NCI-H2029 (cell line): Measurements from ENCODE around the gene C4BPA.

Source experiments
- DNase-seq: peaks from one replicate; lab custom pipeline; 2025; lab: John Stamatoyannopoulos, UW

C4BPA gene

DNA sequence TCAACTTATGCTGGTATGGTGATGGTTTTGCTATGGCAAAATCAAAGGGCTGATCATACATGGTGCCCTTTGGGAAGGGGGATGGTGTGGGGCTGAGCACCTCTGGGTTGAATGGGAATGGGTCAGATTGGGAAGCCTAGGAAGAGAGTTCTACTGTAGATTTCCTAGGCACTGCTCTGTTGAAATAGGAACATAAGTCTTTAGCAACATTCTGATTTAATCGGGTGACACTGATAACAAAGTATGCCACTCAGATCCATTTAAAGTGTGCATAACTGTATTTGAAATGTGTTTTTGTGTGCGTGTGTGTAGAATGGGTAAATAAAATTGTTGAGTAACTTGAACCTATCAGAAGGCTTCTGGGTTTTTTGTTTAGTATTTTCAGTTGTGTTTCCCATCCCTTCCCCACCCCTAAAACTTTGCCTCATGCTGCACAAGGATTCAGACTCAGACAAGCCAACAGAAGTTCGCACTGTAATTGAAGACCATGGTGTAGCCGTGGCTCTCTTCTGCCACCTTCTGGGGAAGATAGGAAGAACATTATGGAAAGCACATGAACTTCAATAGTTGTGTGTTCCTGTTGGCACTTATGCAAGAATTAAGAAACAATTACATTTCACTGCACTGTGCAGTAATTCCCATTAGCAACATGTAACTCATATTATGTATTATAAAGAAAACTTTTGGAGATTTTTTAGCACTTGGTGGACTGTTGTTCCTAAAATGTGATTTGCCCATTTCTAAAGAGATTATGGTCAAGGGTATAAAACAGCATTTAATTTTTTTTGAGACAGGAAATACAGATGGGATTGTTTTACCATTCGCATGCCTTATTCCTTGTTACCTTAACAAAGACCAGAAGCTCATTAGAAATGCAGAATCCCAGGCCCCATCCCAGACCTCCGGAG lies 26.3 kb upstream of the C4BPA start:
- peak; percentile 39 for DNase-seq

DNA sequence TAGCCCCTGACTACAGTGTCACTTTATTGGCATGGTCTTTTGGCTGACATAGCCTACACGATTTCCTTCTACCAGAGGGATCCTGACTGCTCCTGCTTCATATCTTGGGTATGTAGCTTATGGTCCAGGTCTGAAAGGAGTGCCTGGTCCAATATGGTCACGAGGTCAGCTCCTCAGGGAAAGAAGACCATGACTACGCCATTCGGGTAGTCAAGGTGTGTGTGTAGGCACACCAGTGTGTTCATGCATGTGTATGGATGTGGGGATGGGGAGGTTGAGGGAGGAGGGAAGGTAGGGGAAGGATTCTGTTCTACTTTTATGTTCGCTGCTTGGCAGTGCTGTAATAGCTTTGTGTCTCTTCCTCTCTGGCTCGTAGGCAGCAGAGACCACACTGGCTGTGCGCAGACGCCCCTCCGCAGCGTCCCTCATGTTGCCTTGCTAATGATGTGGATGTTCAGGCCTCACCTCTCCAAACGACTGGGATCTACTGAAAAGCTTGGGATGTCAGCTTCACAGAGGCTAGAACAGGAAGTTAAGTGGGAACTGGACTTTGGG lies 25.4 kb upstream of the C4BPA start:
- no peak for DNase-seq

DNA sequence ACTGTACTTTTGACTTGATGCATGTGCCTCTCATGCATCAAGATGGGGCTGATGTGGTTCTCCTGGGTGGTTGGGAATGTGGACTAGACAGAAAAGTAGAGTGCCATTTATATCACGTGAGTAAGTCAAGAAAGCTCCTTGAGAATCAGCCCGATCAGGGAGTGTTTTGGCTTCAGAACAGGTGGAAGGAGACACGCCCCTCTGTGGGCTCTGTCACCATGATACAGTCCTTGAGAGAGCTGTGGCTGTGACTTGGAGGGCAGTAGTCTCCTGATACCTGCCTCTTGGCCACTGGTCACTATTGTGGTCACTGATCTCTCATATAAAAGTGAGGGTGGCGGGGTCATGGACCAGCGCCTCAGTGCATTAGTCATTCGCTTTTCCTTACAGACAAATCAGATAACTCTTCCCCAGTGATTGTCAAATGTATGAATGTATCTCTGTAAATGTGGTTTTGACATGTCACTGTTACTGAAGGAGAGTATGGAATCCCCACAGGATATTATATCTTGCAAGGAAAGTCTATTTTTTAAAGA lies 24.3 kb upstream of the C4BPA start:
- DNase-seq: no peak

DNA sequence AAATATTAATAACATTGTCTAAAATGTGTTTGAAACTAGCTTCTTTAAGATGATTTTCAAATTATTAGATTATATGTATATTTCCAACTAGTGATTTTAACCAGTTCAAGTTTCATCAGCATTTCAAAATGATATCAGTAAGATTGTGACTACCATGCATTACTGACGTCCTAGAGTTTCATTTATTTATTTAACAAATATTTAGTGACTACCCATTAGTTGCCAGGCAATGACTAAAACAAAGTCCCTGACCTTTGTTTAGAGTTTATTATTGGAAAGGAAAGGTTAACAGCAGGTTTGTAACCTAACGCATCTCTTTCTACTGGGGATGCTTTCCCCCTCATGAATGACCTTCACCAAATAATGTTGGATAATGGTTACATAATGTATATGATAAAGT lies 22.9 kb upstream of the C4BPA start:
- DNase-seq: no peak

DNA sequence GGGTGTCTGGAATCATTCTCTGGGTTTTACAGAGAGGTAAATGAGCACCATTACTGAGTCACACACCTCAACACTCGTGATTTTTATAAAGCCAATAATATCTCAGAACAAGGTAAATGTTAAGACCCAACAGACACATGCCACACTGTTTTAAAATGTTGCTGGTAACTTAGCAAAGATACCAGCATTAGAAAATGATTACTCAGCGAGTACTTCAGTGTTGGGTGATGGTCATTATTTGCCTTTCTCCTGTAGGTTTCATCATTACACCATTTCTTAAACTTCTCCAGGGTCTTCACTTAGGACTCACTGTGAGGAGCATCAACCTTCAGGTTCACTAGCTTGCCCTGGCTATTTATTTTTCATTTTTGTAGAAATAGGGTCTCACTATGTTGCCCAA lies 22.2 kb upstream of the C4BPA start:
- DNase-seq: no peak

DNA sequence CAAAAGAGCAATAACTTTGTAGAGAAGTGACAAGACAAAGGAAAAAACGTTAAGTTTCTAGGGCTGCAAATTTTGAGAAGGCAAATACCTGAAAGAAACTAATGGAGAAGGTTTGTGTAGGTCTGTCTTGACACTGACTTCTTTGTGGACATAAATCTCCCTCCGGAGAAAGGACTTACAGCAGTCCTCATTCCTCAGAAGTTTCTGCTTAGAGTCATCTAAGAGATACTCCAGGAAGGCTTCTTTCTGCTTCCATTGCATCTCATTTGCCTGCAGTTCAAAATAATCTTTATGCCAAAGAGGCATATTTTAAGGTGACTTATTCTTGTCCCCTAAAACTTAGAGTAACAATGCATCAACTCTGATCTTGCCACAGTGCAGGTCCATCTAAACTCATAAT lies 19.8 kb upstream of the C4BPA start:
- DNase-seq: no peak

DNA sequence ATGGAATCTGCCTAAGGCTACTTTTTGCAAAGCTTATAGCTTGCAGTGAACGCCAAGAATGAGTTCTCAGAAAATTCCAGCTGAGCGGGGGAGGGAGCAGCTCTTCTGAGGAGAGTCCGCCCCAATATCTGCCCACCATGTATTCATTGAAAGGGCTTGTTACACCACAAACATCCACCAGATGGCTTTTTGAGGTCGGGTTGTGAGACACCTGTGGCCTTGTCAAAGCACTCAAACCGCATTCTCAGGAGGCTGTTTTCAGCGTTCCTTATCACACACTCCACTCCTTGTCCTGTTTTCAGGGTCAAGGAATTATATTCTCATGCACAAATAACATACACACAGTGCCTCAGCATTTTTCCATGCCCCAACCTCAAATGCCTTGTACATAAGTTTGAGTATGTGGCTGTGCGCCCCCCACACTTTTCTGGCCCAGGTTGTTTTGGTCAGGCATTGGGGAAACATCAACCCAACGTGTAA lies 19.3 kb upstream of the C4BPA start:
- peak; percentile 31 for DNase-seq

DNA sequence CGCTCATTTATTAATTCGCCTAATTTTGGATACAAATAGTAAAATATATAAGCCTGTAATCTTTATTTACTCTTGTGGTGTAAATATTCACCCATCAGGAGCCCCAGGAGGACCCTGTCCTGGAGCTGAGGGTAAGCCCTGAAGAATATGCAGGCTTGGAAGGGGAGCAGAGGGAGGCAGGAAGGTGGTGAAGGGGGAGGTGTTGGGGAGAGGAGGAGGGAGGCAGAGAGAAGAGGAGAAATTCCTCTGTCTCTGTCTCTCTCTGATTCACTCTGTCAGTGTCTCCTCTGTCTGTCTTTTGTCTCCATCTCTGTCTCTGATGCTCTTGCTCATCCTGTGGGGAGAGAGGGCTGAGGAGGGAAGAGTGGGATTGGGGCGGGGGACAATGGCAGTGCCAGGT lies 18.1 kb upstream of the C4BPA start:
- DNase-seq: no peak

DNA sequence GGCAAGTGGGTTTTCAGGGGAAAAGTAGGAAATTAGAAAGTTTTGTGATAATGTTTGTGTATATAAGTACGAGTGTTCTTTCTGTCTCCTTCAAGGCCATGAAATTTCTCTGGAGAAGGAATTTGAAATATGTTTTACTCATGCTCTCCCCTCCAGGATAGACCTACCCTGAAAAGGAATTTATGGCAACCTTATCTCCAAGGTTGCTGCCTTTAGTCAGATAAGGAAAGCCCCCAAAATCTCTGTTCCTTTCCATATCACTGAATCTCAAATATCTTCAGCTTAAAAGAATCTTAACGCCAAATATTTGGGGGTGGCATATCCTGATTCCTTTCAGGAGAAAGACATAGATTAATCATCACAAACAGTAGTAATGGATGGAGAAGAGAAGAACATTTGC lies 15.9 kb upstream of the C4BPA start:
- no peak for DNase-seq

DNA sequence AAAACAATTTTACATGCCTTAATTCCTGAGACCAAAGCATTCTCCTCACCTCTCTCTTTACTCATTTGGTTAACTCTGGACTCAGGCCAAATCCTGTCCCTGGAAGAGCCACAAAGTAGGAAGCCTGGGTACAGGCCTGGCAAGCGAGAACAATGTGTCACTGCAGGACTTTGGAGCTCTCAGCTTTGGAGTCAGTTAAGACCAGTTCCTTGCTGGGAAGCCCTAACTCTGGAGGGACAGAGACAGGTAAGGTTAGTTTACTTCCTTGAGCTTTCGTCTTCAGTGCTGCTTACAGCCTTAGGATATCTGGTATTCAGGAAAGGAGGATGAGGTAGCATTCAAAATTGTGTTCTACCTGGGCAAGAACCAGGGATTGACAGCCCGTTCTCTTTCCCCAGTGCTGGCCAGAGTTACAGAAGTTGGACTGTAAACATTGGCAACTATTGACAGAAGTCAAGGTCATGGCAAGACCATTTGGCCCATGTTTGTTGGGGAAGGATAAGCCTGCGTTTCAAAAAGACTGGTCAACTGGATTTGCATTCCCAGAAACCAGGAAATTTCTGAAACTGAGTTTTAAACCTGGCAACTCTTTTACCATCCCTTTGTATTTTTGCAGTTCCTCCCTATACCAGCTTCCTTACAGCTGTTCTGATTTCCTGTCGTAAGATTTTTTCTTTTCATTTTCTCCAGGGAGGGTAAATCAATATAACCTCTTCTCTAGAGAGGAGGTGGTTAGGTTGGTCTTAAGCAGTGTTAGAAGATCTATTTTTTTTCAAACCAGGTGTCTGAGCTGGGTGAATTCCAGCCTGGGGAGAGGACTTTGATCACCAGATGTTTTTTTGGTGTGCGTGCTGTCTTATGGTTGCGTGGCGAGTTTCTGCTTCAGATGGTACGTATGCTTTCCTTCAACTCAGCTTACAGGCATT lies 15.1 kb upstream of the C4BPA start, which contains the start of gene C4BPB:
Gene C4BPB, plus strand, starts transcription at position 160 of the 926 bp plus-strand sequence. Its CDS starts 672 bp downstream, at position 832.
- peak; percentile 21 for DNase-seq

DNA sequence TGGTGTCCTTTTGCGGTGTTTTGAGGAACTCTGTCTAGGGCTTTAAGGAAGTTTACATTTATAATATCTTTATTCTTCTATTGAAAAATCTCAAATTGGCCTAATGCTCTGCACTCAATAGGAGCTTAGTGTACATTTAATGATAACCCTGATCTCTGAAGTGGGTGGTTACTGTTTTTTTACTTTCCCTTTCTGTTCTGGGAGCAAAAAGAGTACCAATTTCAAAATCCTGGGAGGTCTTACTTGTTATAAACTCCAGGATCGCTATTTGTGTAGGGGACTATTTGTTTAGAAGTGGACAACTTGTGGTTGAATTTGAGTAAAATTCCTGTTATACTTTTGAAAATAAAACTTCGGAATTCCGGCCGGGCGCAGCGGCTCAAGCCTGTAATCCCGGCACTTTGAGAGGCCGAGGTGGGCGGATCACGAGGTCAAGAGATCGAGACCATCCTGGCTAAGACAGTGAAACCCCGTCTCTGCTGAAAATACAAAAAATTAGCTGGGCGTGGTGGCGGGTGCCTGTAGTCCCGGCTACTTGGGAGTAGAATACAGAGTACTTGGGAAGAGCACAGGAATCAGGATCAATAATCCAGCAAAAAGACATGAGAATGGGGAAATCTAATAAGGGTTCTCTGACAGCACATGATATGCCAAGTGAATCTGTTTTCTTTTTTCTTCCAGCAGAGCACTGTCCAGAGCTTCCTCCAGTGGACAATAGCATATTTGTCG lies 14.2 kb upstream of the C4BPA start:
- no peak for DNase-seq

DNA sequence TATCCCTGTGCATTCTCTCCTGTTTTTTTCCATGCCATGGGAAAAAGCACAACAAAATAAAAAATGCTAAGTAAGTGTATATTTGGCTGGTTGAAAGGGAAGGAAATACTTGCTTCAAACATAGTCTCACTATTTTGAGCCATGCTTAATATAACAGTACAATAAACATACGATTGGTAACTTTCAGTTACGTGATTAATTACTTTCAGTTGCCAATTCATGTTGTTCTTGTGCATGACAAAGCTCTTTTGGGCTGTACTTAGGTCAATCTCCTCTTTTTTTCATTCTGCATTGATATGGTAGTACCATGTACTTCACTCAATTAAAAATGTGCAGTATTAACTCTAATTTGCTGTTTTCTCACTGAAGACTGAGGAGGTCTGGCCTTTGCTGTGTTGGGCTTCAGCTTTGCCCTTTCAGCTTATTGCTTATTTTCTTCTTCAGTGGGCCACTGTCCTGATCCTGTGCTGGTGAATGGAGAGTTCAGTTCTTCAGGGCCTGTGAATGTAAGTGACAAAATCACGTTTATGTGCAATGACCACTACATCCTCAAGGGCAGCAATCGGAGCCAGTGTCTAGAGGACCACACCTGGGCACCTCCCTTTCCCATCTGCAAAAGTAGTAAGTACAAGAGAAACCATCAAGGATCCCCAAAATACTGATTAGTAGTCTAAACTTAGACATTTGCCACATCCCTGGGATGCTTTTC lies 12.7 kb upstream of the C4BPA start:
- no peak for DNase-seq

DNA sequence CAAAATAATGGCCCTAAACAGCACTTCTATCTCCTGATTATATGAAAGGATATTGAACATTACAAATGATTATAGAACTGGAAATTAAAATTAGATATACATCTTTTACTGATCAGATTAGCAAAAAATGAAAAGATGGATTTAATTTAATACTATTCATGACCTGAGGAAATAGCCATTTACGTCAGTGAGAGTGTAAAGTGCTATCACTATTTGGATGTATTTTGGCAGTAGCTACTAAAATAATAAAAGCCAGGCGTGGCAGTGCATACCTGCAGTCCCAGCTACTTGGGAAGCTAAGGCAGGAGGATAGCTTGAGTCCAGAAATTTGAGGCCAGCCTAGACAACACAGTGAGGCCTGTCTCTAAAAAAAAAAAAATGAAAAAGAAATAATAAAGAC lies 10.1 kb upstream of the C4BPA start:
- no peak for DNase-seq

DNA sequence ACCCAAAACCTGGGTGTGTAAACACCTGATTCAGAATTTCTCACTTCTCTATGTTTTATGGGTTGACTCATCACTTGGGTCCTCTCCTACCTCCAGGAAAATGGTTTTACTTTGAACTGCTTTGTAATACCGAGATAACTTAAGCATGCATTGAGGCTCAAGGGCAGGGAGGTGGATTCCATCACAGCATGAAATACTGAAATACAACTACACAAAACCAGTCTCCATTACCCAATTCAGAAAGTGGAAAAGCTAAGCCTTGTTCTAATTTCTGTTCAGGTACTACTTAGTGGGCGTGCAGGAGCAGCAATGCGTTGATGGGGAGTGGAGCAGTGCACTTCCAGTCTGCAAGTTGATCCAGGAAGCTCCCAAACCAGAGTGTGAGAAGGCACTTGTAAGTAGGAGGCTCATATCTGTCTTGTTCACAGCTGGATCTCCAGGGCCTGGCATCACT lies 6.1 kb upstream of the C4BPA start:
- no peak for DNase-seq

DNA sequence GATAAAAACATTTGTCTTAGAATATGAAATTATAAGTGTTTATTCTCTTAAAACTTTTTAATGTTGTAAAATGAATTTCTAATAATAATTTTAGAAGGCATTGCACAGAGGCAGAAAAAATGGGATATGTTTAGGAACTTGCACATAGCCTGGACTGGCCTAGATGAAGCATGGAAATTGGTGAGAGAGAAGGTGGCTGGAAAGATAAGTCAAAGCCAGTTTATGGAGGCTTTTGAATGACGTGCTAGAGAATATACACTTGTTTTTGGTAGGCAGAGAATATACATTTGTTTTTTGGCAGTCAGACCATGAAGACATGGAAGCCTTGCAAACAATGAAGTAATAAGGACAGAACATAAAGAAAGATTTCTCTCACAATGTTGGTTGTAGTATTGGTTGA lies 2.3 kb upstream of the C4BPA start:
- DNase-seq: no peak

DNA sequence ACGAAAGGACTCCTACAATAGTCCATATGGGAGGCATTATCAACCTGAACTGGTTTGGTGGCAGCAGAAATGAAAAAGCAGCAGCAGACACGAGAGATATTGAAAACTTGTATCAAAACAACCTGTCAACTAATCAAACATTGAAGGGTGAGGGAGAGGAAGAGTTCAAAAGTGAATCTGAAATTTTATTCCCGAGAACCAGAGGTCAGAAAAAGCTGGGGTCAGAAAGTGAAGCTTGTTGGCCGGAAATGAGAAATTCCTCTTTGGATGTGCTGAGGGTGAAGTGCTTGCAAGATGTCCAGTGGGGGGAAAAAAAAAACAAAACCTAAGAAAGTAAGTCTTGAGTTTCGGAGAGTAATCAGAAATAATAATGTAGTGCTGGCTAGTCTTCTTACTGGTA lies 1.9 kb upstream of the C4BPA start:
- no peak for DNase-seq

DNA sequence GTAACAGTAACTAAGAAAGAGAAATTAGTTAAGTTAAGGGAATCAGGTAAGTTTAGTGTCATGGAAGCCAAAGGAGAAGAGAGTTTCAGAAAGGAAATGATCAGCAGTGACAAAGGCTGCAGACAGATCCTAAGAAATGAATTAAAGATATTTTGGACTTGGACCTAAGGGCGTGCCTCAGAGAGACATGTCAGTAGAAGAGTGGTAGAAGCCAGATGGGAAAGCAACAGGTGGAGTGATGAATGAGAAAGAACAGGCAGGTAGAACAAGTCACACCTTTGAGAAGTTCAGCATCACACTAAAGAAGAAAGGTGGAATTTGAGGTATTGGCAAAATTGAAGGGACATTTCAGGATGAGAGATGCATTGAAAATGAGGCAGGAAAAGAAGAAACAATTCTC lies 1.4 kb upstream of the C4BPA start:
- no peak for DNase-seq

DNA sequence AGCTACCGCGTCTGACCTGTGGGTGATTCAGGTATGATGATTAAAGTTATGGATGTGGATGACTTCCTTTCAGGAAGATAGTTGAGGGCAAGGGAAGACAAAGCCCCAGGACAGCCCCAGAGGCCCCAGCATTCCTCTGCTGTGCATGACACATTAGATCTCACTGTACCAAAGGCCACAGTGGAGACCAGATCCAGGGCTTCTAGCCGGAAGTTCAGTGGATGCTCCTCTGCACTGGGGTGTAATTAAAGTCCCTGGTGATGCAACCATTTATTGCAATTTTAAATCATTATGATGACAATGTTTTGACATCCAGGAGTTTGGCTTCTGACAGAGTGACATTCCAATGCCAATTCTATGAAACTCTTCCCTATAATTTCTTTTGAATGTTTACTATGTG lies 5.0 kb downstream of the C4BPA start:
- no peak for DNase-seq

DNA sequence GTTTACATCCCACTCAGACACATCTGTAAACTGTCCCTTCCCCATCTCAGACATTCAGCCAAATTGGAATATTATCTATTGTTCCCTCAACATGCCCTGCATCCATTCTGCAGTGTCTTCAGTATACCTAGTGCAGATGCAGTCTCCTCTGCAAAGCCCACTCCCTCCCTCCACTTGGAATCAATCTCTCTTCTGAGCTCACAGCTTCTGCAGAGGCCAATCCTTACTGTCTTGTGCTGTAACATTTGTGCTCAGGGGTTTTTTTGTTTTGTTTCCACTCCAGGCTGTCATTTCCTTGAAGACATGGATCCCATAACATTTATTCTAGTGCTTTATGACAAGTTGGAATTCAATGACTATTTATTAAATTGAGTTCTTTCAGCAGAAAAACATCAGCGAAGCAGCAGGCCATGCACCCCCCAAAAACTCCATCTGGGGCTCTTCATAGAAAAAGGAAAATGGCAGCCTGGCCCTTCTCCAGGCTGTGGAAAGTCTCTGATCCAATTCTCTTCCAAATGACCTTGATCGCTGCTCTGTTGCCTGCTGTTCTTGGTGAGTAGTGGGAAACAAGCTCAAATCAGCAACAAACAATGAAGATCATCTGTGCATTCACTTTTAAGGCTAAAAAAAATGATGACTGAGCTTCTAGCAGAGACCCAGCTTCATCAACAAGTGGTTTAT lies 8.7 kb downstream of the C4BPA start:
- DNase-seq: no peak

DNA sequence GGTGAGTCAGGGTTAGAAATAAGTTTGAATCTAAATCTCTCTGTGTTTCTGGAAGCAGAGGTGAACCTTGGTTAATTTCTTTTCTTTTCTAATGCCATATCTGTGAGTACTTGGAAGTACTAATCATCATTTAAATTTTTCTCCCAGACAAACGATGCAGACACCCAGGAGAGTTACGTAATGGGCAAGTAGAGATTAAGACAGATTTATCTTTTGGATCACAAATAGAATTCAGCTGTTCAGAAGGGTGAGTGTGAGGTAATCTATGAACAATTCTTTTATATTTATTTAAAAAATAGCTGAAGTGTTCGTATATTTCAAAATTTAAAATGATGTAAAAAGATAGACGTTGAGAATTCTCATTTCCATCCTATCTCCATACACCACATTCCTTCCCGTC lies 11.2 kb downstream of the C4BPA start:
- DNase-seq: no peak
